Measurements from ENCODE around the gene RPS2.
A peak's percentile ranks its signal among the peaks of the same experiment; 100 is the strongest.

Gene RPS2

GRCh38 chr16:1961651-1962067 is 3.0 kb downstream of the RPS2 start:
- TF ChIP-seq ZBTB7A (IDR thresholded peaks at IDR 0.05; ENCODE audit: low read depth) (no peak), CREB1 (IDR thresholded peaks at IDR 0.05; ENCODE audit: low read depth) (no peak), TCF12 (IDR thresholded peaks at IDR 0.05; ENCODE audit: low read depth) (no peak), TEAD4 (IDR thresholded peaks at IDR 0.05) (no peak), REST (IDR thresholded peaks at IDR 0.05; ENCODE audit: low read depth) (no peak)

- TF ChIP-seq TEAD4 (IDR thresholded peaks at IDR 0.05) (peak; percentile 11), REST (IDR thresholded peaks at IDR 0.05; ENCODE audit: low read depth) (no peak), TCF12 (IDR thresholded peaks at IDR 0.05; ENCODE audit: low read depth) (0 out of 2 replicates have a peak, but pooled peaks have one; percentile 34)
- TF ChIP-seq, protein P1, sequence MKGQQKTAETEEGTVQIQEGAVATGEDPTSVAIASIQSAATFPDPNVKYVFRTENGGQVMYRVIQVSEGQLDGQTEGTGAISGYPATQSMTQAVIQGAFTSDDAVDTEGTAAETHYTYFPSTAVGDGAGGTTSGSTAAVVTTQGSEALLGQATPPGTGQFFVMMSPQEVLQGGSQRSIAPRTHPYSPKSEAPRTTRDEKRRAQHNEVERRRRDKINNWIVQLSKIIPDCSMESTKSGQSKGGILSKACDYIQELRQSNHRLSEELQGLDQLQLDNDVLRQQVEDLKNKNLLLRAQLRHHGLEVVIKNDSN (IDR thresholded peaks at IDR 0.05): peak; percentile 34
- TF ChIP-seq, protein P2, sequence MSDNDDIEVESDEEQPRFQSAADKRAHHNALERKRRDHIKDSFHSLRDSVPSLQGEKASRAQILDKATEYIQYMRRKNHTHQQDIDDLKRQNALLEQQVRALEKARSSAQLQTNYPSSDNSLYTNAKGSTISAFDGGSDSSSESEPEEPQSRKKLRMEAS (IDR thresholded peaks at IDR 0.05): peak; percentile 48; the same call in 1 of the 2 replicates
Observed at GRCh38 chr16:1960665-1961630, 3.7 kb downstream of the RPS2 start.

- TF ChIP-seq ZBTB7A (IDR thresholded peaks at IDR 0.05; ENCODE audit: low read depth) (peak; percentile 68; the same call in 1 of the 2 replicates), EP300 (IDR thresholded peaks at IDR 0.05; ENCODE audit: borderline replicate concordance) (no peak), YY1 (IDR thresholded peaks at IDR 0.05; ENCODE audit: low read depth) (peak; percentile 80), FOXM1 (IDR thresholded peaks at IDR 0.05; ENCODE audit: borderline replicate concordance, low read depth) (no peak), TAF1 (IDR thresholded peaks at IDR 0.05; ENCODE audit: low read depth) (peak; percentile 83), REST (IDR thresholded peaks at IDR 0.05; ENCODE audit: low read depth) (no peak), CREB1 (IDR thresholded peaks at IDR 0.05; ENCODE audit: low read depth) (no peak), RAD21 (IDR thresholded peaks at IDR 0.05; ENCODE audit: low read depth) (no peak), EGR1 (IDR thresholded peaks at IDR 0.05) (no peak), NFIC (IDR thresholded peaks at IDR 0.05) (no peak), TCF12 (IDR thresholded peaks at IDR 0.05; ENCODE audit: low read depth) (0 out of 2 replicates have a peak, but pooled peaks have one; percentile 31)
- TF ChIP-seq, protein P2 (IDR thresholded peaks at IDR 0.05): peak; percentile 68; the same call in 1 of the 2 replicates
Observed at GRCh38 chr16:1959269-1960039, 5.2 kb downstream of the RPS2 start, which contains the start of gene NDUFB10. Gene NDUFB10 (plus strand): TSS chr16:1959538. CDS start chr16:1959625, 87 bp downstream.

GRCh38 chr16:1958715-1959268 is 5.8 kb downstream of the RPS2 start:
- TF ChIP-seq, protein P2 (IDR thresholded peaks at IDR 0.05): no peak
- TF ChIP-seq EP300 (IDR thresholded peaks at IDR 0.05; ENCODE audit: borderline replicate concordance) (no peak), CREB1 (IDR thresholded peaks at IDR 0.05; ENCODE audit: low read depth) (no peak), RAD21 (IDR thresholded peaks at IDR 0.05; ENCODE audit: low read depth) (no peak), REST (IDR thresholded peaks at IDR 0.05; ENCODE audit: low read depth) (no peak), CEBPB (IDR thresholded peaks at IDR 0.05) (no peak), ZBTB7A (IDR thresholded peaks at IDR 0.05; ENCODE audit: low read depth) (no peak), TAF1 (IDR thresholded peaks at IDR 0.05; ENCODE audit: low read depth) (no peak)
- TF ChIP-seq, protein P1 (IDR thresholded peaks at IDR 0.05): no peak
